HEK293 (cell line): Measurements from ENCODE around the gene TRMT6.

ENCODE experiments used
- CTCF ChIA-PET: fragments of 350-600 bp; formaldehyde crosslinking; extraction: SDS; loops from one replicate; lab custom pipeline; 2021; ENCODE audit warnings: antibody characterized with exemption; lab: Yijun Ruan, JAX
- POLR2A ChIA-PET: fragments of 300-600 bp; formaldehyde crosslinking; extraction: SDS; loops from one replicate; lab custom pipeline; 2020; ENCODE audit warnings: antibody characterized with exemption, inconsistent platforms; lab: Yijun Ruan, JAX
- H3K27ac ChIP-seq: fragments of 200-500 bp; sonication (Bioruptor generic); 2 replicates; pipeline ENCODE4 v1.5.1; 2014; ENCODE audit warnings: low read depth, low read length, control low read depth, inconsistent platforms; ENCODE audit errors: extremely low read depth
- H3K36me3 ChIP-seq, 2 experiments: fragments of 200-500 bp in 1 of 2; sonication (Bioruptor generic) in 1 of 2; 1 replicate in 1 of 2; 2 replicates in 1 of 2; pipeline ENCODE4 v1.5.1; 2014 to 2017; ENCODE audit warnings: inconsistent platforms in 2 of 2, low read length in 2 of 2; ENCODE audit not compliant: control insufficient read depth in 2 of 2, insufficient read depth in 1 of 2
- H3K4me1 ChIP-seq: fragments of 200-500 bp; sonication (Bioruptor generic); 2 replicates; pipeline ENCODE4 v1.5.1; 2014; ENCODE audit warnings: mild to moderate bottlenecking, low read length, inconsistent platforms; ENCODE audit not compliant: control insufficient read depth, insufficient read depth
- H3K4me3 ChIP-seq: 2 replicates; pipeline ENCODE4 v1.5.1; 2011; ENCODE audit warnings: low read depth, mild to moderate bottlenecking, control low read depth, low read length, moderate library complexity
- H3K9me3 ChIP-seq: fragments of 200-500 bp; sonication (Bioruptor generic); 2 replicates; pipeline ENCODE4 v1.5.1; 2014; ENCODE audit warnings: low read depth, low read length, inconsistent platforms; ENCODE audit not compliant: control insufficient read depth, insufficient read depth
- SALL2 ChIP-seq: fragments of 450-650 bp; formaldehyde crosslinking; IDR thresholded peaks from 2 replicates; pipeline ENCODE4 v1.5.0; 2017; ENCODE audit warnings: missing biosample characterization, mild to moderate bottlenecking, missing genetic modification characterization, borderline replicate concordance
- ZNF174 ChIP-seq: fragments of 450-650 bp; formaldehyde crosslinking; IDR thresholded peaks from 2 replicates; pipeline ENCODE4 v1.5.0; 2017; ENCODE audit warnings: missing biosample characterization, mild to moderate bottlenecking, missing genetic modification characterization
- ZNF391 ChIP-seq: fragments of 450-650 bp; formaldehyde crosslinking; IDR thresholded peaks from 2 replicates; pipeline ENCODE4 v1.5.1; 2016; ENCODE audit warnings: low read depth, missing biosample characterization, missing genetic modification characterization, borderline replicate concordance
- ZNF521 ChIP-seq: fragments of 450-650 bp; formaldehyde crosslinking; IDR thresholded peaks from 2 replicates; pipeline ENCODE4 v1.5.1; 2017; ENCODE audit warnings: missing biosample characterization, mild to moderate bottlenecking, missing genetic modification characterization
- ZNF544 ChIP-seq: fragments of 450-650 bp; formaldehyde crosslinking; IDR thresholded peaks from 2 replicates; pipeline ENCODE4 v1.5.0; 2017; ENCODE audit warnings: missing biosample characterization, missing genetic modification characterization
- ZNF548 ChIP-seq: fragments of 450-650 bp; formaldehyde crosslinking; IDR thresholded peaks from 2 replicates; pipeline ENCODE4 v1.5.1; 2016; ENCODE audit warnings: missing biosample characterization, missing genetic modification characterization
- ZNF558 ChIP-seq: fragments of 450-650 bp; formaldehyde crosslinking; IDR thresholded peaks from 2 replicates; pipeline ENCODE4 v1.5.1; 2016; ENCODE audit warnings: missing biosample characterization, missing genetic modification characterization
- ZNF561 ChIP-seq: fragments of 450-650 bp; IDR thresholded peaks from 2 replicates; pipeline ENCODE4 v1.5.1; 2018; ENCODE audit warnings: missing biosample characterization, missing genetic modification characterization, borderline replicate concordance
- ZSCAN30 ChIP-seq: fragments of 450-650 bp; IDR thresholded peaks from 2 replicates; pipeline ENCODE4 v1.5.1; 2018; ENCODE audit warnings: missing biosample characterization, mild to moderate bottlenecking, missing genetic modification characterization, moderate library complexity
- TF ChIP-seq, protein P1 (sequence below): fragments of 450-650 bp; formaldehyde crosslinking; IDR thresholded peaks from 2 replicates; pipeline ENCODE4 v1.5.1; 2016; ENCODE audit warnings: missing biosample characterization, missing genetic modification characterization
- TF ChIP-seq, protein P2 (sequence below): fragments of 450-650 bp; formaldehyde crosslinking; IDR thresholded peaks from 2 replicates; pipeline ENCODE4 v1.5.0; 2017; ENCODE audit warnings: missing biosample characterization, missing genetic modification characterization, borderline replicate concordance
- TF ChIP-seq, protein P3 (sequence below): fragments of 450-650 bp; formaldehyde crosslinking; IDR thresholded peaks from 2 replicates; pipeline ENCODE4 v1.5.1; 2016; ENCODE audit warnings: missing biosample characterization, missing genetic modification characterization, low read depth
- TF ChIP-seq, protein P4 (sequence below): fragments of 450-650 bp; formaldehyde crosslinking; IDR thresholded peaks from 2 replicates; pipeline ENCODE4 v1.5.1; 2016; ENCODE audit warnings: missing biosample characterization, missing genetic modification characterization
- TF ChIP-seq, protein P5 (sequence below): fragments of 450-650 bp; formaldehyde crosslinking; IDR thresholded peaks from 2 replicates; pipeline ENCODE4 v1.5.1; 2016; ENCODE audit warnings: missing biosample characterization, missing genetic modification characterization, low read depth
- TF ChIP-seq, protein P6 (sequence below): fragments of 450-650 bp; formaldehyde crosslinking; IDR thresholded peaks from 2 replicates; pipeline ENCODE4 v1.5.1; 2016; ENCODE audit warnings: missing biosample characterization, missing genetic modification characterization, borderline replicate concordance

Gene TRMT6

DNA sequence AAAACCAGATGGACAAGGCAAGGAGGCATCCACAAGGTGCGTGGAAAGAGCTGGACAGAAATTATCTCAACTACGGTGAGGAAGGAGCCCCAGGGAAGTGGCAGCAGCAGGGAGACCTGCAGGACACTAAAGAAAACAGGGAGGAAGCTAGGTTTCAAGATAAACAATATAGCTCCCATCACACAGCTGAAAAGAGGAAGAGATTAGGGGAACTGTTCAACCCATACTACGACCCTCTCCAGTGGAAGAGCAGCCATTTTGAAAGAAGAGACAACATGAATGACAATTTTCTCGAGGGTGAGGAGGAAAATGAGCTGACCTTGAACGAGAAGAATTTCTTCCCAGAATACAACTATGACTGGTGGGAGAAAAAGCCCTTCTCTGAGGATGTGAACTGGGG, 26.8 kb downstream of the TRMT6 start:
- ChIA-PET CTCF (interaction anchor here (1.2 kb wide), 1 partner anchor 136 kb away, joined by 3 read pairs; no protein-coding TSS in a partner anchor), POLR2A (no interaction called here)
- TF ChIP-seq, protein P1, sequence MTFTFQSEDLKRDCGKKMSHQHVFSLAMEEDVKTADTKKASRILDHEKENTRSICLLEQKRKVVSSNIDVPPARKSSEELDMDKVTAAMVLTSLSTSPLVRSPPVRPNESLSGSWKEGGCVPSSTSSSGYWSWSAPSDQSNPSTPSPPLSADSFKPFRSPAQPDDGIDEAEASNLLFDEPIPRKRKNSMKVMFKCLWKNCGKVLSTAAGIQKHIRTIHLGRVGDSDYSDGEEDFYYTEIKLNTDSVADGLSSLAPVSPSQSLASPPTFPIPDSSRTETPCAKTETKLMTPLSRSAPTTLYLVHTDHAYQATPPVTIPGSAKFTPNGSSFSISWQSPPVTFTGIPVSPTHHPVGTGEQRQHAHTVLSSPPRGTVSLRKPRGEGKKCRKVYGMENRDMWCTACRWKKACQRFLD (tag by site-specific recombination) = no peak
- no peak for TF ChIP-seq ZSCAN30 (tag by site-specific recombination)
- no peak for TF ChIP-seq ZNF548 (tag by site-specific recombination)
- TF ChIP-seq ZNF521 = no peak
- TF ChIP-seq, protein P2, sequence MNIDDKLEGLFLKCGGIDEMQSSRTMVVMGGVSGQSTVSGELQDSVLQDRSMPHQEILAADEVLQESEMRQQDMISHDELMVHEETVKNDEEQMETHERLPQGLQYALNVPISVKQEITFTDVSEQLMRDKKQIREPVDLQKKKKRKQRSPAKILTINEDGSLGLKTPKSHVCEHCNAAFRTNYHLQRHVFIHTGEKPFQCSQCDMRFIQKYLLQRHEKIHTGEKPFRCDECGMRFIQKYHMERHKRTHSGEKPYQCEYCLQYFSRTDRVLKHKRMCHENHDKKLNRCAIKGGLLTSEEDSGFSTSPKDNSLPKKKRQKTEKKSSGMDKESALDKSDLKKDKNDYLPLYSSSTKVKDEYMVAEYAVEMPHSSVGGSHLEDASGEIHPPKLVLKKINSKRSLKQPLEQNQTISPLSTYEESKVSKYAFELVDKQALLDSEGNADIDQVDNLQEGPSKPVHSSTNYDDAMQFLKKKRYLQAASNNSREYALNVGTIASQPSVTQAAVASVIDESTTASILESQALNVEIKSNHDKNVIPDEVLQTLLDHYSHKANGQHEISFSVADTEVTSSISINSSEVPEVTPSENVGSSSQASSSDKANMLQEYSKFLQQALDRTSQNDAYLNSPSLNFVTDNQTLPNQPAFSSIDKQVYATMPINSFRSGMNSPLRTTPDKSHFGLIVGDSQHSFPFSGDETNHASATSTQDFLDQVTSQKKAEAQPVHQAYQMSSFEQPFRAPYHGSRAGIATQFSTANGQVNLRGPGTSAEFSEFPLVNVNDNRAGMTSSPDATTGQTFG (tag by site-specific recombination) = no peak
- TF ChIP-seq ZNF561 (tag by site-specific recombination) = no peak
- TF ChIP-seq ZNF174 (tag by site-specific recombination) = no peak
- no peak for TF ChIP-seq ZNF558
- TF ChIP-seq, protein P3, sequence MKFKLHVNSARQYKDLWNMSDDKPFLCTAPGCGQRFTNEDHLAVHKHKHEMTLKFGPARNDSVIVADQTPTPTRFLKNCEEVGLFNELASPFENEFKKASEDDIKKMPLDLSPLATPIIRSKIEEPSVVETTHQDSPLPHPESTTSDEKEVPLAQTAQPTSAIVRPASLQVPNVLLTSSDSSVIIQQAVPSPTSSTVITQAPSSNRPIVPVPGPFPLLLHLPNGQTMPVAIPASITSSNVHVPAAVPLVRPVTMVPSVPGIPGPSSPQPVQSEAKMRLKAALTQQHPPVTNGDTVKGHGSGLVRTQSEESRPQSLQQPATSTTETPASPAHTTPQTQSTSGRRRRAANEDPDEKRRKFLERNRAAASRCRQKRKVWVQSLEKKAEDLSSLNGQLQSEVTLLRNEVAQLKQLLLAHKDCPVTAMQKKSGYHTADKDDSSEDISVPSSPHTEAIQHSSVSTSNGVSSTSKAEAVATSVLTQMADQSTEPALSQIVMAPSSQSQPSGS (tag by site-specific recombination) = no peak
- no peak for TF ChIP-seq ZNF544 (tag by site-specific recombination)
- TF ChIP-seq SALL2 (tag by site-specific recombination) = no peak
- no peak for TF ChIP-seq ZNF391 (tag by site-specific recombination)
- TF ChIP-seq, protein P4, sequence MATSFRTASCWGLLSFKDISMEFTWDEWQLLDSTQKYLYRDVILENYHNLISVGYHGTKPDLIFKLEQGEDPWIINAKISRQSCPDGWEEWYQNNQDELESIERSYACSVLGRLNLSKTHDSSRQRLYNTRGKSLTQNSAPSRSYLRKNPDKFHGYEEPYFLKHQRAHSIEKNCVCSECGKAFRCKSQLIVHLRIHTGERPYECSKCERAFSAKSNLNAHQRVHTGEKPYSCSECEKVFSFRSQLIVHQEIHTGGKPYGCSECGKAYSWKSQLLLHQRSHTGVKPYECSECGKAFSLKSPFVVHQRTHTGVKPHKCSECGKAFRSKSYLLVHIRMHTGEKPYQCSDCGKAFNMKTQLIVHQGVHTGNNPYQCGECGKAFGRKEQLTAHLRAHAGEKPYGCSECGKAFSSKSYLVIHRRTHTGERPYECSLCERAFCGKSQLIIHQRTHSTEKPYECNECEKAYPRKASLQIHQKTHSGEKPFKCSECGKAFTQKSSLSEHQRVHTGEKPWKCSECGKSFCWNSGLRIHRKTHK (tag by site-specific recombination) = no peak
- Histone ChIP-seq H3K36me3 (no peaks in the 10 kb centered on the region), H3K27ac (no peak overlapping the region), H3K9me3 (no peaks in the 10 kb centered on the region), H3K4me1 (peaks cover 3% of the 10 kb centered on the region; the same call in 1 of the 2 replicates), H3K4me3 (no peak overlapping the region)

DNA sequence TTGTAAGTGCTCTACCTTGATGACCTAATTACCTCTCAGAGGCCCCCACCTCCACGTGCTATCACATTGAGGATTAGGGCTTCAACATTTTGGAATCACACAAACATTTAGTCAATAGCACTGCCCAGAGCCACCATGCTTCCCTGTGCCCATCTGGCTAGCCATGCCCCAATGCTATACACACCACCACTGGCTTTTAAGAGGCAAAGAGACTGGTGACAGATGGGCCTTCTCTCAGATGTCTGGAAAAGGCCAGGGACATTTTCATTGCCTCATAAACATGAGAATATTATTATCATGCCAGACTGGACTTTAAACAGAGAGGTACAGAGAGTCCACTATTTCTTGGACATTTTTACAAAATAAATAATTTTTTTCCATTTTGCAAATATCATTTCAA, 29.8 kb downstream of the TRMT6 start:
- Histone ChIP-seq H3K9me3 (no peaks in the 10 kb centered on the region), H3K4me1 (peaks cover 3% of the 10 kb centered on the region; the same call in 1 of the 2 replicates), H3K27ac (no peak overlapping the region), H3K36me3 (no peaks in the 10 kb centered on the region), H3K4me3 (no peak overlapping the region)
- ChIA-PET POLR2A (no interaction called here), CTCF (interaction anchor here (0.9 kb wide), 1 partner anchor 57 kb away, joined by 3 read pairs; no protein-coding TSS in a partner anchor)
- TF ChIP-seq, protein P5, sequence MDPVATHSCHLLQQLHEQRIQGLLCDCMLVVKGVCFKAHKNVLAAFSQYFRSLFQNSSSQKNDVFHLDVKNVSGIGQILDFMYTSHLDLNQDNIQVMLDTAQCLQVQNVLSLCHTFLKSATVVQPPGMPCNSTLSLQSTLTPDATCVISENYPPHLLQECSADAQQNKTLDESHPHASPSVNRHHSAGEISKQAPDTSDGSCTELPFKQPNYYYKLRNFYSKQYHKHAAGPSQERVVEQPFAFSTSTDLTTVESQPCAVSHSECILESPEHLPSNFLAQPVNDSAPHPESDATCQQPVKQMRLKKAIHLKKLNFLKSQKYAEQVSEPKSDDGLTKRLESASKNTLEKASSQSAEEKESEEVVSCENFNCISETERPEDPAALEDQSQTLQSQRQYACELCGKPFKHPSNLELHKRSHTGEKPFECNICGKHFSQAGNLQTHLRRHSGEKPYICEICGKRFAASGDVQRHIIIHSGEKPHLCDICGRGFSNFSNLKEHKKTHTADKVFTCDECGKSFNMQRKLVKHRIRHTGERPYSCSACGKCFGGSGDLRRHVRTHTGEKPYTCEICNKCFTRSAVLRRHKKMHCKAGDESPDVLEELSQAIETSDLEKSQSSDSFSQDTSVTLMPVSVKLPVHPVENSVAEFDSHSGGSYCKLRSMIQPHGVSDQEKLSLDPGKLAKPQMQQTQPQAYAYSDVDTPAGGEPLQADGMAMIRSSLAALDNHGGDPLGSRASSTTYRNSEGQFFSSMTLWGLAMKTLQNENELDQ (tag by site-specific recombination) = no peak
- TF ChIP-seq SALL2 (tag by site-specific recombination) = no peak
- TF ChIP-seq, protein P6, sequence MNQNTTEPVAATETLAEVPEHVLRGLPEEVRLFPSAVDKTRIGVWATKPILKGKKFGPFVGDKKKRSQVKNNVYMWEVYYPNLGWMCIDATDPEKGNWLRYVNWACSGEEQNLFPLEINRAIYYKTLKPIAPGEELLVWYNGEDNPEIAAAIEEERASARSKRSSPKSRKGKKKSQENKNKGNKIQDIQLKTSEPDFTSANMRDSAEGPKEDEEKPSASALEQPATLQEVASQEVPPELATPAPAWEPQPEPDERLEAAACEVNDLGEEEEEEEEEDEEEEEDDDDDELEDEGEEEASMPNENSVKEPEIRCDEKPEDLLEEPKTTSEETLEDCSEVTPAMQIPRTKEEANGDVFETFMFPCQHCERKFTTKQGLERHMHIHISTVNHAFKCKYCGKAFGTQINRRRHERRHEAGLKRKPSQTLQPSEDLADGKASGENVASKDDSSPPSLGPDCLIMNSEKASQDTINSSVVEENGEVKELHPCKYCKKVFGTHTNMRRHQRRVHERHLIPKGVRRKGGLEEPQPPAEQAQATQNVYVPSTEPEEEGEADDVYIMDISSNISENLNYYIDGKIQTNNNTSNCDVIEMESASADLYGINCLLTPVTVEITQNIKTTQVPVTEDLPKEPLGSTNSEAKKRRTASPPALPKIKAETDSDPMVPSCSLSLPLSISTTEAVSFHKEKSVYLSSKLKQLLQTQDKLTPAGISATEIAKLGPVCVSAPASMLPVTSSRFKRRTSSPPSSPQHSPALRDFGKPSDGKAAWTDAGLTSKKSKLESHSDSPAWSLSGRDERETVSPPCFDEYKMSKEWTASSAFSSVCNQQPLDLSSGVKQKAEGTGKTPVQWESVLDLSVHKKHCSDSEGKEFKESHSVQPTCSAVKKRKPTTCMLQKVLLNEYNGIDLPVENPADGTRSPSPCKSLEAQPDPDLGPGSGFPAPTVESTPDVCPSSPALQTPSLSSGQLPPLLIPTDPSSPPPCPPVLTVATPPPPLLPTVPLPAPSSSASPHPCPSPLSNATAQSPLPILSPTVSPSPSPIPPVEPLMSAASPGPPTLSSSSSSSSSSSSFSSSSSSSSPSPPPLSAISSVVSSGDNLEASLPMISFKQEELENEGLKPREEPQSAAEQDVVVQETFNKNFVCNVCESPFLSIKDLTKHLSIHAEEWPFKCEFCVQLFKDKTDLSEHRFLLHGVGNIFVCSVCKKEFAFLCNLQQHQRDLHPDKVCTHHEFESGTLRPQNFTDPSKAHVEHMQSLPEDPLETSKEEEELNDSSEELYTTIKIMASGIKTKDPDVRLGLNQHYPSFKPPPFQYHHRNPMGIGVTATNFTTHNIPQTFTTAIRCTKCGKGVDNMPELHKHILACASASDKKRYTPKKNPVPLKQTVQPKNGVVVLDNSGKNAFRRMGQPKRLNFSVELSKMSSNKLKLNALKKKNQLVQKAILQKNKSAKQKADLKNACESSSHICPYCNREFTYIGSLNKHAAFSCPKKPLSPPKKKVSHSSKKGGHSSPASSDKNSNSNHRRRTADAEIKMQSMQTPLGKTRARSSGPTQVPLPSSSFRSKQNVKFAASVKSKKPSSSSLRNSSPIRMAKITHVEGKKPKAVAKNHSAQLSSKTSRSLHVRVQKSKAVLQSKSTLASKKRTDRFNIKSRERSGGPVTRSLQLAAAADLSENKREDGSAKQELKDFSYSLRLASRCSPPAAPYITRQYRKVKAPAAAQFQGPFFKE (tag by site-specific recombination) = no peak
